H7 (cell line): ENCODE results near the gene SHFL. TPM values are rescaled to one million over a fixed set of nuclear protein-coding genes. Genes with fewer than 3 reads are reported as not detected.

ENCODE experiments used
- DNase-seq: peaks from one replicate; pipeline ENCODE4 v3.0.0; 2012
- H3K27me3 ChIP-seq: 2 replicates; pipeline ENCODE4 v1.6.0; 2011; ENCODE audit warnings: mild to moderate bottlenecking, low read length; ENCODE audit not compliant: control insufficient read depth, insufficient read depth
- H3K36me3 ChIP-seq: replicated peaks from 2 replicates; pipeline ENCODE4 v1.5.1; 2011; ENCODE audit warnings: low read length; ENCODE audit not compliant: control insufficient read depth, insufficient read depth
- H3K4me3 ChIP-seq: 2 replicates; pipeline ENCODE4 v1.5.1; 2011; ENCODE audit warnings: low read depth, mild to moderate bottlenecking, control low read depth, low read length, moderate library complexity; ENCODE audit not compliant: insufficient read depth
- total RNA-seq: library from RNA; depleted of rRNA; stranded (reverse); fragments of >200 nt; shearing (Covaris generic); gene quantifications from 2 replicates; pipeline ENCODE4 v1.2.3, GENCODE V29; 2014

Gene SHFL
- total RNA-seq, 1 experiment from 2014 or later: 14.4 TPM

DNA sequence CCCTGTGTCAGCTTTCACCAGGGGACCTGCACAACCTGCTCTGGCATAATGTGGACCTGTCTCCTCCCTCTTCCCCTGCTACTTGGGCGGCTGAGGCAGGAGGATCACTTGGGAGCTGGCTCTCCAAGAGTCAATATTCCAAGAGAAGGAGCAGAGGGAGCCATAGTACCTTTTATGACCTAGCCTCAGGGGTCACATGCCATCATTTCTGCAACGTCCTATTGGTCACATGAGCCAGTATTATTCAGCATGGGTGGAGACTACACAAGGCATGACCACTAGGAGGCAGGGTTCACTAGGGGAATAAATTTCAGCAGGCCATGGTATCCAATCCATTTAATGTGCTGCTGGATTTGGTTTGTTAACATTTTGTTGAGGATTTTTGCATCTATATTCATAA is 12.0 kb upstream of the SHFL start:
- no peaks in the 10 kb centered on the region for H3K36me3 ChIP-seq
- no peaks in the 10 kb centered on the region for H3K27me3 ChIP-seq
- no peak overlapping the region for H3K4me3 ChIP-seq
- DNase-seq: peak; percentile 86

DNA sequence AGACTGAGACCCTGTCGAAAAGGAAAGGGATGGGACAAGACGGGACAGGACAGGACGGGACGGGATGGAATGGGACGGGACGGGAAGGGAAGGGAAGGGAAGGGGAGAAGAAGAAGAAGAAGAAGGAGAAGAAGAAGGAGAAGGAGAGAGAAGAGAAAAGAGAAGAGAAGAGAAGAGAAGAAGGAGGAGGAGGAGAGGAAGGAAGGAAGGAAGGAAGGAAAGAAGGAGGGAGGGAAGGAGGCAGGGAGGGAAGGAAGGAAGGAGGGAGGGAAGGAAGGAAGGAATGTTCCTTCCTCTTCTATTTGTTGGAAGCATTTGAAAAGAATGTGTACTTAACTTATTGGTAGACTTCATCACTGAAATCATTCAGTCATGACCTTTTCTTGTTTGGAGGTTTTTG is 9.6 kb upstream of the SHFL start:
- no peak overlapping the region for H3K4me3 ChIP-seq
- DNase-seq: no peak
- H3K36me3 ChIP-seq: no peaks in the 10 kb centered on the region

DNA sequence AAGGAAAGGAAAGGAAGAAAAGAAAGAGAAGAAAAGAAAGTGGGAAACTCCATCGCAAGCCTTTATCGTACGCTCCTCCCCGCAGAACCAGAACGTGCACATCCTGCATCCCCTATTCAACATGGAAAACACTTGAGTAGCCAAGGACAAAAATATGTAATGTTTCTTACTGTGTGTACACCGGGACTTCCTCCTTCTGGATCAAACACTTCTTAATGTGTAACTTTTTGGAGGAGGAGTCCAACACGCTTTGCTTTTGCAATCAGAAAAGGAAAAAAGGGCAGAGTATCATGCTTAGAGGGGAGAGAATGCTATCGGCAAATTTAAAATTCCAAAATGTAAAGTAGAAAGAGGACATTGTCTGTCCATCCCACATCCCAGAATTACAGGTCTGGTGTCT is 7.8 kb upstream of the SHFL start:
- no peak for DNase-seq
- no peaks in the 10 kb centered on the region; the same call in 1 of the 2 replicates for H3K27me3 ChIP-seq
- H3K36me3 ChIP-seq: no peaks in the 10 kb centered on the region
- no peak overlapping the region for H3K4me3 ChIP-seq

More for the DNA sequence above, 9.6 kb upstream of the SHFL start:
- no peaks in the 10 kb centered on the region; the same call in 1 of the 2 replicates for H3K27me3 ChIP-seq

DNA sequence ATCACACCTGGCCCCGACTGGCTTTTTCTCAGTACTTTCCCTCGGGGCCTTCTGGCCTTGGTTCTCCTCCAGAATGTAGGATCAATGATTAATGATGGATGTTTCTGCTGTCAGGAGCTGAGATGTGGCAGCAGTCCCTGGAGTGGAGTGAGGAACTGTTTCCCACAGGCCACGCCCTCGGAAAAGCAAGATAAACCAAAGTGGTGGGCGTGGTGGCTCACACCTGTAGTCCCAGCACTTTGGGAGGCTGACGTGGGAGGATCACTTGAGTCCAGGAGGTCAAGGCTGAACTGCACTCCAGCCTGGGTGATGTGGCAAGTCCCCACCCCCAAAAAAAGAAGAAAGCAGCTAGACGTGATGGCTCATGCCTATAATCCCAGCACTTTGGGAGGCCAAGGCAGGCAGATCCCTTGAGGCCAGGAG is 7.1 kb upstream of the SHFL start:
- H3K36me3 ChIP-seq: no peaks in the 10 kb centered on the region
- H3K27me3 ChIP-seq: no peaks in the 10 kb centered on the region; the same call in 1 of the 2 replicates
- DNase-seq: no peak
- no peak overlapping the region for H3K4me3 ChIP-seq

DNA sequence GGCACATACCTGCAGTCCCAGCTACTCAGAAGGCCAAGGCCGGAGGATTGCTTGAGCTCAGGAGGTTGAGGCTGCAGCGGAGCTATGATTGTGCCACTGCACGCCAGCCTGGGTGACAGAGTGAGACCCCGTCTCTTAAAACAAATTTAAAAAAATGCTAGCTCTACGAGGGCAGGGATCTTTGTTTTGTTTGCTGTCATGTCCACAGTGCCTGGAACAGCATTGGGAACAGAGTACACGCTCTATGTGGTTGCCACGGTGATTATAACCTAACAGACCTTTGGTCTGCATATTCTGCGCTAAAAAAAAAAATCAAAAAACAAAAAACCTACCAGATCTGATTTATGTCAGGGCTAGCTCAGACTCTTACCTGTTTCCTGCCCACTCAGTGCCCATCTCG is 2.2 kb upstream of the SHFL start:
- Histone ChIP-seq H3K36me3 (no peaks in the 10 kb centered on the region), H3K4me3 (no peak overlapping the region), H3K27me3 (peaks cover 11% of the 10 kb centered on the region; the same call in 1 of the 2 replicates)
- DNase-seq: no peak

DNA sequence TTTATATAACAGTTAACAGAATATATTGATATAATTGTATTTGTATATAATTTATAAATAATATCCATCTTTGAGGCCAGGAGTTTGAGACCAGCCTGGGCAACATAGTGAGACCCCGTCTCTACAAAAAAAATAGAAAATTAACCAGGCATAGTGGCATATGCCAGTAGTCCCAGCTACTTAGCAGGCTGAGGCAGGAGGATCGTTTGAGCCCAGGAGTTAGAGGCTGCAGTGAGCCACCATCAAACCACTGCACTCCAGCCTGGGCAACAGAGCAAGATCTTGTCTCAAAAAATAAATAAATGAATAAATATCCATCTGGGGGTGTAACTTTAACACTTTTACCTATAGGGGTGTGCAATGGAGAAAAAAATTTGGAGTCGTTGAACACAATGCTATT is 1.3 kb upstream of the SHFL start:
- Histone ChIP-seq H3K4me3 (no peak overlapping the region), H3K36me3 (peaks cover 2% of the 10 kb centered on the region), H3K27me3 (peaks cover 11% of the 10 kb centered on the region; the same call in 1 of the 2 replicates)
- DNase-seq: no peak

DNA sequence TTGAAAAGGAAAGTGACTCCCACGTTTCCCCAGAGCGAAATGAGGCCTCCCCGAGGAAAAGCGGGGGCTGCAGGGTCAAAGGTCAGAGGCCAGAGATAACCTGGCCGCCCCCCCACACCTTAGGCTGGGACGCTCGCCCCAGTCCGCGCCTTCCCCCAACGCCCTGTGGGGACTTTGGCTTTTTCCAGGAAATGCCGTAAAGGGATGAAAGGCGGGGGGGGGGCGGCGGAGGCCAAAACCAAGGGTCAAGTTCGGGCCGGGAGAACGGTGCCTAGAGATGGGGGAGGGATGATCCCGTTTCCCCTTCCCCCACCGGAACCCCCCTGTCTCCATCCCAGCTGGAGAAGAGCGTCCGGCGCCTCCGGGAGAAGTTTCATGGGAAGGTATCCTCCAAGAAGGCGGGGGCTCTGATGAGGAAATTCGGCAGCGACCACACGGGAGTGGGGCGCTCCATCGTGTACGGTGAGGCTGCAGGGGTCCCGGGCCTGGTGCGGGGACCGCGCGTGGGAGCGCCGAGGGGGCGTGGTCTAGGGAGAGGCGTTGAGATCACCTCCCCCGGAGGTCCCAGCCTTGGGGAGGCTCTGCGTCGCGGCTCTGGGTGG is 575 bp downstream of the SHFL start:
- peak overlapping the region; percentile 70 for H3K4me3 ChIP-seq
- peak; percentile 84 for DNase-seq
- peaks cover 4% of the 10 kb centered on the region for H3K36me3 ChIP-seq
- peaks cover 11% of the 10 kb centered on the region; the same call in 1 of the 2 replicates for H3K27me3 ChIP-seq

DNA sequence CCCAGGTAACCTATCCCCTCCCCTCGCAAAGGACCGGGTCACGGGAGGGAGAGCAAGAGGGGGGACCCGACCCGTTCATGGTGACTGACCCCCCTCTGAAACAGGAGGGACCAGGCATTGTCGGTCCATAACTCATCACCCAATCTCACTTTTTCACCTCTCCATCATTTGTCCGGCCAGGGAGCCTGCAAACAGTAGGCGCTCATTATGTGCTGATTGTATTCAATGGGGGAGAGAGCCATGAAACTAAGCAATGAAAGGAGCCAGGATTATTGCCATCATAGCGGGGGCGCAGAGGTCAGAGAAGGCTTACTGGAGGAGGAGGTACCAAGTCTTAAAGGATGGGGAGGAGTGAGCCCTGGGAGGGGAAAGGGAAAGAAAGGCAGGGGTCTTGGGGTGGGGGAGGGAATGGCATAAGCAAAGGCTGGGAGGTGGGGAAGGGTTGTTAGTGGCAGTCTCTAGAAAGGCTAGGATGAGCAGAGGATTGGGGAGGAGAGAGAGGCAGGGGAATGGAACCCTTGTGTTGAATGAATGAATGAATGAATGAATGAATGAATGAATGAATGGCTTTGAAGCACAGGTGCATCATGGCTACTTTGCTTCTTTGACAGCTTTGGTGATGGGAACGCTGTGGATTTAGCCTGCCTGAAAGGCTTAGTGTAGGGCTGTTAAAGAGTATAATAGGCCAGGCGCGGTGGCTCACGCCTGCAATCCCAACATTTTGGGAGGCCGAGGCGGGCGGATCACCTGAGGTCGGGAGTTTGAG is 1.4 kb downstream of the SHFL start:
- H3K36me3 ChIP-seq: peaks cover 4% of the 10 kb centered on the region

DNA sequence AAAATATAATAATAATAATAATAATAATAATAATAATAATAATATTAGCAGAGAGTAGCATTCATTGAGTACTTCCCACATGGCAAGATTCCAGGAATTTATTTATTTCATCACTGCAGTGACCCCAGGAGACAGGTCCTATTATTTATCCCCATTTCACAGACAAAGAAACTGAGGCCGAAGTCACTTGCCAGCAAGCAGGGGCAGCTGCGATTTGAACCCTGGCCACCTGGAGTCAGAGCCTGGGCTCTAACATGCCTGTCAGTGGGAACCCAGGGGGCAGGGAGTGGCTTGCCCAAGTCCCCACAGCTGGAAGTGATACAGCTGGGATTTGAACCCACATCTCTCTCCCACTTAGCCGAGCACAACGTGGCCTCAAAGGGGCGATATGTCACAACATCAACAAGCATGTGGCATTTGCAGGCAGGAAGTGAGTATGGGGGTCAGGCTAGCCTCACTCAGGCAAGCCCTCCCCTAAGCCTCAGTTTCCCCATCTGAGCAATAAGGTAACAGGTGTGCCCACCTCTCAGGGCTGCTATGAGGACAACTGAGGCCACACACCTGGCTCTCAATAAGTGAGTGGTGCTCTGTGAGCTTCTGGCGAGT is 2.9 kb downstream of the SHFL start:
- Histone ChIP-seq H3K27me3 (peaks cover 11% of the 10 kb centered on the region; the same call in 1 of the 2 replicates), H3K4me3 (no peak overlapping the region), H3K36me3 (peaks cover 4% of the 10 kb centered on the region)
- DNase-seq: no peak

More for the DNA sequence above, 1.4 kb downstream of the SHFL start:
- peak; percentile 31 for DNase-seq
- Histone ChIP-seq H3K27me3 (peaks cover 11% of the 10 kb centered on the region; the same call in 1 of the 2 replicates), H3K4me3 (peak overlapping the region; percentile 70)

DNA sequence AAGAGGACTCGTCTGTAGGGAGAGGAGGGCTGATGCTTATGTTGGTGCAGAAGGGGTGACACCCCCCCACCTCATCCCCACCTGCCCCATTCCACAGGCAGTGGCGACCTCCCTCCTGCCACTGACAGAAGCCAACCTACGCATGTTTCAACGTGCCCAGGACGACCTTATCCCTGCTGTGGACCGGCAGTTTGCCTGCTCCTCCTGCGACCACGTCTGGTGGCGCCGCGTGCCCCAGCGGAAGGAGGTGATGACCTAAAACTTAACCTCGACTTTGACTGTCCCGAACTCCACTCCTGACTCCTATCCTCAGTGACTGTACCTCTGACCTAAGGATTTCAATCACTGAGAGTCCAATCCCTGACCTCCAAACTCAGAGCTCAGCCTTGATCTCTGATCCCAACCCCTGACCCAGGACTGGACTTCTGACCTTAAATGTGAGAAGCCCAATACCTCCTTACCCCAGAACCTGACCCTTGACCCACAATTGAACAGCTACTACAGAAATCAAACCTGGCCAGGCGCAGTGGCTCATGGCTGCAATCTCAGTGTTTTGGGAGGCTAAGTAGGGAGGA is 3.8 kb downstream of the SHFL start:
- no peak for DNase-seq
- no peak overlapping the region for H3K4me3 ChIP-seq
- peaks cover 16% of the 10 kb centered on the region for H3K27me3 ChIP-seq
- H3K36me3 ChIP-seq: peaks cover 4% of the 10 kb centered on the region

DNA sequence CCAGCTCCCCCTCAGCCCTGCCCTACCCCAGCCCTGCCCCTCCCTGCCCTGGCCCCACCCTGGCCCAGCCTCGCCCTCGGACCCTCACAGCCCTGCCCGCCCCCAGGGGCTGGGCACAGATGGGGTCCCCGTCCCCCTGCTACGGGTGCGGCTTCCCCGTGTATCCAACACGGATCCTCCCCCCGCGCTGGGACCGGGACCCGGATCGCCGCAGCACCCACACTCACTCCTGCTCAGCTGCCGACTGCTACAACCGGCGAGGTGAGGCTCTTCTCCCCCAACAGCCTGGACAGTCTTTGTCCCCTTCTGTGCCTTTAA is 5.2 kb downstream of the SHFL start:
- Histone ChIP-seq H3K4me3 (no peak overlapping the region), H3K36me3 (peaks cover 4% of the 10 kb centered on the region), H3K27me3 (peaks cover 17% of the 10 kb centered on the region)
- peak; percentile 28 for DNase-seq

DNA sequence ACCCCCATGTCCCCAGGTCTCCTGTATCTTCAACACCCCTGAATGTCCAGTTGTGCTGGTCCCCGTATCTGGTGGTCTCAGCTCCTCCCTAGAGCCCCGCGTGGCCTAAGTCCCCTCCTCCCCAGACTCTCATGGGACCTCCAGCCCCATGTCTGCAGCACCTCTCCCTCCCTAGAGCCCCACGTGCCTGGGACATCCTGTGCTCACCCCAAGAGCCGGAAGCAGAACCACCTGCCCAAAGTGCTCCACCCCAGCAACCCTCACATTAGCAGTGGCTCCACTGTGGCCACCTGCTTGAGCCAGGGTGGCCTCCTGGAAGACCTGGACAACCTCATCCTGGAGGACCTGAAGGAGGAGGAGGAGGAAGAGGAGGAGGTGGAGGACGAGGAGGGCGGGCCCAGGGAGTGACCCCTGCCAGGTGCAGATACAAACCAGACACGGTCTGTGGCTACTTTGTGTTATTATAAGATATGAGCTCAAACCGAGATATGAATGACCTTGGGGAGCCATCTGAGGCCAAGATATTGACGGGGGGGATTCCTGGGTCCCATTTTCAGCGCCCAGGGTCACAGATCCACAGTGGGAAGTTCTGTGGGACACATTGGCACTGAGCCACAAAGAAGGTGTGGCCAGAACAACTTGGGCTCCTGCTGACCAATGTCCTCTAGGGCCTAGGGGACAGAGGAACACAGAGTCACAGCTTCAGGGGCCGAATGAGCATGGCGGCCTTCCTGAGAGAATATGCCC is 6.0 kb downstream of the SHFL start:
- Histone ChIP-seq H3K36me3 (peaks cover 4% of the 10 kb centered on the region), H3K27me3 (peaks cover 18% of the 10 kb centered on the region), H3K4me3 (no peak overlapping the region)
- DNase-seq: no peak

DNA sequence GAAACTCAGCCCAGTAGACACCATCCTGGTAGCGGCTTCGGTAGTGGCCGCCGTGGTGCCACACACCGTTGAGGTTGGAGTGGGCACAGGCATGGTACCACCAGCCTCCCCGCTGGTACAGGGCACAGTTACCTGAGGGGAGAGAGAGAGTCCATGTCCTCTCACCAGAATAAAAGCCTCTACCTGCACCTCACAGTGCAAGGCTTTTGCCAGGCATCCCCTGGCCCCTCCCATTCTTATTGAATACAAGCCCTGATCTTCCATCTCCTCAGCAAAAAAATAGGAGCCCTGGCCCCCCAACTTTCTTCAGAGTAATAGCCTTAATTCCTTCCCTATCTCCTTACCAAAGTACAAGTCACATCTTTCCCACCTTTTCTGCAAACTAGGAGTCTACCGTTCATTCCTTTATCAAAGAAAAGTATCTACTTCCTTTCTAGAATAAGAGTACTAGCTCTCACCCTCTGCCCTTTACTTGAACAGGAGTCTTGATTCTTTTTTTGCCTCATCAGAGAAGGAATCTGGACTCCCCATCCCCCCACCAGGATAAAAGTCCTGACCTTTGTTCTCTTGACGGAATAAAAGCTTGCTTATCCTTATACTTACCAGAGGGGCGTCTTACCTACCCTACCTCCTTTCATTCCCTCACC is 6.7 kb downstream of the SHFL start:
- peak; percentile 16 for DNase-seq
- H3K36me3 ChIP-seq: peaks cover 4% of the 10 kb centered on the region
- H3K27me3 ChIP-seq: peaks cover 18% of the 10 kb centered on the region
- H3K4me3 ChIP-seq: no peak overlapping the region
